22Rv1 (cell line): Measurements from ENCODE around the gene SLC27A5.

Experiments
- ZFX ChIP-seq: fragments of 450-650 bp; IDR thresholded peaks from 2 replicates; pipeline ENCODE4 v1.6.1; 2017; ENCODE audit warnings: antibody characterized with exemption, borderline replicate concordance
- TF ChIP-seq, protein P1 (sequence below): fragments of 450-650 bp; IDR thresholded peaks from 2 replicates; pipeline ENCODE4 v1.5.1; 2017; ENCODE audit warnings: mild to moderate bottlenecking

GRCh38 chr19:58557221-58558065 lies 45.7 kb upstream of the SLC27A5 start:
- TF ChIP-seq, protein P1, sequence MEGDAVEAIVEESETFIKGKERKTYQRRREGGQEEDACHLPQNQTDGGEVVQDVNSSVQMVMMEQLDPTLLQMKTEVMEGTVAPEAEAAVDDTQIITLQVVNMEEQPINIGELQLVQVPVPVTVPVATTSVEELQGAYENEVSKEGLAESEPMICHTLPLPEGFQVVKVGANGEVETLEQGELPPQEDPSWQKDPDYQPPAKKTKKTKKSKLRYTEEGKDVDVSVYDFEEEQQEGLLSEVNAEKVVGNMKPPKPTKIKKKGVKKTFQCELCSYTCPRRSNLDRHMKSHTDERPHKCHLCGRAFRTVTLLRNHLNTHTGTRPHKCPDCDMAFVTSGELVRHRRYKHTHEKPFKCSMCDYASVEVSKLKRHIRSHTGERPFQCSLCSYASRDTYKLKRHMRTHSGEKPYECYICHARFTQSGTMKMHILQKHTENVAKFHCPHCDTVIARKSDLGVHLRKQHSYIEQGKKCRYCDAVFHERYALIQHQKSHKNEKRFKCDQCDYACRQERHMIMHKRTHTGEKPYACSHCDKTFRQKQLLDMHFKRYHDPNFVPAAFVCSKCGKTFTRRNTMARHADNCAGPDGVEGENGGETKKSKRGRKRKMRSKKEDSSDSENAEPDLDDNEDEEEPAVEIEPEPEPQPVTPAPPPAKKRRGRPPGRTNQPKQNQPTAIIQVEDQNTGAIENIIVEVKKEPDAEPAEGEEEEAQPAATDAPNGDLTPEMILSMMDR = no peak
- no peak for TF ChIP-seq ZFX
